Measurements from ENCODE around the gene SEL1L2.

The SEL1L2 gene

DNA sequence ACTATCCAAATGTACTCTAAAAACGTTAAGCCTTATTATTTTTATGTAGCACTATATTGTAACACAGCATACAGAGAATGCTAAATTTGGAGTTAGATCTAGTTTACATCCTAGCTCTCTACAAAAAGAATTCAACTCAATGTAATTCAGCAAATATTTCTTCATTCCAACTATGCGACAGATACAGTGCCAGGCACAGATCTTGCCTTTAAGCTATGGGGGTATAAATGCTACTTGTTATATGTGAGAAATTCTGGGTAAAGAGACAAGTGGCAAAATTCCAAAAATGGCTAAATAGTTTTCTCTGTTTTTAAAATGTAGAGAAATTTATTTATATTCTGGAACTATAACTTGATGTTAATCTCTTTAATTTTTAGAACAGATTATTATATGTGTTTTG lies 63.2 kb downstream of the SEL1L2 start:
- Histone ChIP-seq H3K27me3 (ENCODE audit: control insufficient read depth, insufficient read depth, low read length) (no peaks in the 10 kb centered on the region), H3K9me3 (ENCODE audit: control insufficient read depth, insufficient read depth, low read length) (no peaks in the 10 kb centered on the region), H3K9ac (ENCODE audit: low read depth, low read length) (no peak overlapping the region), H3K4me1 (ENCODE audit: control insufficient read depth, insufficient read depth, low read length) (no peaks in the 10 kb centered on the region), H3K36me3 (ENCODE audit: control insufficient read depth, insufficient read depth, low read length) (no peaks in the 10 kb centered on the region), H3K4me3 (ENCODE audit: low read depth, low read length) (no peak overlapping the region)

DNA sequence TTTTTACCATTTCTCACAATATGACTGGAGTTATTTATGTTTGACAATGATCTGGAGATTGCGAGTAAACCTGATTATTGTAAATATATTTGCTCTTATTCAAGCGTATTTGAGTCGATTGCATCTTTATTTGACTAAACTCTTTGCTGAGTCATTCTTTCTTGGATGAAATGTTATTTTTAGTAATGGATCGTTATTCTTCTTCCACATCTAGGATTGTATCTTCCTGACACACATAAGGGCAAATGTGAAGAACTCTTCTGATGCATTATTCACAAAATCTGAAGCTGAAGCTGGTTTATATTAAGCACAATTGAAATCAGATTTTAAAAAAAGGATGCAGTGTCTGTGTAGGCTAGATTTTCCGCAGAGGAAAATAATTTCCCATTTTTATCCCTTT lies 68.2 kb downstream of the SEL1L2 start:
- Histone ChIP-seq H3K4me3 (ENCODE audit: low read depth, low read length) (no peak overlapping the region), H3K9me3 (ENCODE audit: control insufficient read depth, insufficient read depth, low read length) (no peaks in the 10 kb centered on the region), H3K36me3 (ENCODE audit: control insufficient read depth, insufficient read depth, low read length) (no peaks in the 10 kb centered on the region), H3K9ac (ENCODE audit: low read depth, low read length) (no peak overlapping the region), H3K4me1 (ENCODE audit: control insufficient read depth, insufficient read depth, low read length) (no peaks in the 10 kb centered on the region), H3K27me3 (ENCODE audit: control insufficient read depth, insufficient read depth, low read length) (no peaks in the 10 kb centered on the region)

DNA sequence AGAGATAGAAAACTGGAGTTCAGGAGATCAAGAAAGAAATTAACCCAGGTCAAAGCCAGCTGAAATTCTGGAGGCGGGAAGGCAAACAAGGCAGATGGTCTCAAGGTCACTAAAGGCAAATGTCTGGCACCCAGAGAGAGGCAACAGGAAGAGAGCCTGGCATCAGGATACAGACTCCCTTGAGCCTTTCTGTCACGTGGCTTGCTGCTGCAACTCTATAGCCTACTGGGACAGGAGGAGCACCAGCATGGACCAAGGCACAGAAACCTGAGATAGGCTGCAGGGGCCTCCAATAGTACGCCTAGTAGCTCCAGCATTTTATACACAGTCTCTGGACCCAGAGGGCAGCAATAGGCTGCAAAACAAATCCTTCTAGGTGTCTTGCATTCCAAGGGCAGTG lies 75.1 kb downstream of the SEL1L2 start:
- no peaks in the 10 kb centered on the region for H3K36me3 ChIP-seq (ENCODE audit: control insufficient read depth, insufficient read depth, low read length)
- no peak overlapping the region for H3K4me3 ChIP-seq (ENCODE audit: low read depth, low read length)
- H3K9me3 ChIP-seq (ENCODE audit: control insufficient read depth, insufficient read depth, low read length), result no peaks in the 10 kb centered on the region
- H3K4me1 ChIP-seq (ENCODE audit: control insufficient read depth, insufficient read depth, low read length), result no peaks in the 10 kb centered on the region
- no peaks in the 10 kb centered on the region for H3K27me3 ChIP-seq (ENCODE audit: control insufficient read depth, insufficient read depth, low read length)
- no peak overlapping the region for H3K9ac ChIP-seq (ENCODE audit: low read depth, low read length)

DNA sequence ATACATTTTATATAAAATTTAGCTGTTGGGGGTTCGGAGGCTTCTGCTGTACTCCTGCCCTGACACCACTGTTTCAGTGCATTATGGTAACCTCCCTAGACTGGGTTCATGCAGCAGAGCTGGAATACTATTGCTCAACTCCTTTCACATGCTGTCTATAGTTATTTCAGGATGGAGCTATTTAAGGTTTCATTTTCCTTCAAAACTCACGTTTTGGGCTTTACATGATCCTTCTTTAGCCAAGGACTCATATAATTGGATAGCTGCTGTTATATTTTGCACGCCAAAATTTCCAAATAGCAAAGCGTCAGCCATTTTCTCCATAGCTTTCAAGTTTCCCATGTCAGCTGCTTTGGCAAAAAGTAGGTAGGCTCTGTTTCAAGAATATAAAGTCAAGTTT lies 76.8 kb downstream of the SEL1L2 start:
- H3K9me3 ChIP-seq (ENCODE audit: control insufficient read depth, insufficient read depth, low read length), result no peaks in the 10 kb centered on the region
- no peaks in the 10 kb centered on the region for H3K36me3 ChIP-seq (ENCODE audit: control insufficient read depth, insufficient read depth, low read length)
- no peak overlapping the region for H3K4me3 ChIP-seq (ENCODE audit: low read depth, low read length)
- H3K27me3 ChIP-seq (ENCODE audit: control insufficient read depth, insufficient read depth, low read length), result no peaks in the 10 kb centered on the region
- no peak overlapping the region for H3K9ac ChIP-seq (ENCODE audit: low read depth, low read length)
- no peaks in the 10 kb centered on the region for H3K4me1 ChIP-seq (ENCODE audit: control insufficient read depth, insufficient read depth, low read length)

DNA sequence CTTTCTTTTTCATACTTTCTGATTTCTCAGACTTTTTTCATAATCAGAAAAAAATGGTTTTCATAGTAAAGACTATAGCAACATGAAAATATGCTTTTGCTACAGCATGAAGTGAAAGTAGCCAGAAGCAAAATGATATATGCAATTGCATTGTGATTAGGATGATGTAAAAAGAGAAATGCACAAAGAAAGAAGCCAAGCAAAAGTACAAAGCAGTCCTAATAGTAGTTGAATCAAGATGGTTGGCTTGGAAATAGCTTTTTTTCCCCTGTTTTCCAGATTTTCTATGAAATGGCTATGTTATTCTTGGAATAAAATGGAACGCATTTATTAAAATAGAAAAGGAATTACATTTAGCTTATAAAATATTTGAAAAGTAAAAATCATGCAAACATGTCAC lies 77.3 kb downstream of the SEL1L2 start:
- no peaks in the 10 kb centered on the region for H3K36me3 ChIP-seq (ENCODE audit: control insufficient read depth, insufficient read depth, low read length)
- H3K9ac ChIP-seq (ENCODE audit: low read depth, low read length), result no peak overlapping the region
- no peaks in the 10 kb centered on the region for H3K9me3 ChIP-seq (ENCODE audit: control insufficient read depth, insufficient read depth, low read length)
- H3K4me3 ChIP-seq (ENCODE audit: low read depth, low read length), result no peak overlapping the region
- no peaks in the 10 kb centered on the region for H3K4me1 ChIP-seq (ENCODE audit: control insufficient read depth, insufficient read depth, low read length)
- no peaks in the 10 kb centered on the region for H3K27me3 ChIP-seq (ENCODE audit: control insufficient read depth, insufficient read depth, low read length)

DNA sequence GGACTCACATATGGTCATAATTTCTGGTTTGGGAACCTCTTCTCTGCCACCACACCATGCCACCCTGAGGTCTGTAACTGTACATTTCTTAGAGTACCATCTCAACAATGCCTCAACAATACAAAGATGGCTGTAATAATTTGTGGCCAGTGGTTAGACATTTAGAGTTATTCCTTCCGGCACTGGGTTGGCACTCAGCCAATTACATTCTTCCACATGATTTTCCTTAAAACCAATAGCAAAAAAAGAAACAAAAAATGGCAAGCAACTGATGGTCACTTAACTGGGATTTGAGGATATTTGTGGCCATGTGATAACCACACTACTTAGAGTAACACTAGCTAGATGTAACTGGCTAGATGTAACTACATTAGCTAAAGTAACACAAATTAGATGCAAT lies 79.9 kb downstream of the SEL1L2 start:
- no peaks in the 10 kb centered on the region for H3K27me3 ChIP-seq (ENCODE audit: control insufficient read depth, insufficient read depth, low read length)
- no peaks in the 10 kb centered on the region for H3K4me1 ChIP-seq (ENCODE audit: control insufficient read depth, insufficient read depth, low read length)
- no peak overlapping the region for H3K4me3 ChIP-seq (ENCODE audit: low read depth, low read length)
- no peaks in the 10 kb centered on the region for H3K9me3 ChIP-seq (ENCODE audit: control insufficient read depth, insufficient read depth, low read length)
- no peak overlapping the region for H3K9ac ChIP-seq (ENCODE audit: low read depth, low read length)
- H3K36me3 ChIP-seq (ENCODE audit: control insufficient read depth, insufficient read depth, low read length), result no peaks in the 10 kb centered on the region

DNA sequence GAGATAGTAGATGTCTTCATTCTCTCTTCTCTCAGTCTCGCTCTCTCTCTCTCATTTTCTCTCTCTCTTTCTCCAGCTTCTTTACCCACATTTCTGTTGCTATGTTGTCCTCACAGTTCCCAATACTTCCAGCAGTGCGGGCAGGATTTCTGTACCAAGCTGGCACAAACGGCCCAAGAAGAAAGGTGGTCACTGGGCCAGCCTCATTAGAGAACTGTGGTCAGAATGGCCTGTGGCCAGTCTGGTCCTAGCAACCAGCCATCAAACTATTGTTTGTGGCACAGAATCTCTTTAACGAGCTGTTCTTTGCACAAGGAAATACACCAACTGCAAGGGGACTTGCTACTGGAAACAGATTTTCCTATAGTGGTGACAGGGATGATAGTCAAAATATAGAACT lies 81.3 kb downstream of the SEL1L2 start:
- Histone ChIP-seq H3K4me1 (ENCODE audit: control insufficient read depth, insufficient read depth, low read length) (no peaks in the 10 kb centered on the region), H3K27me3 (ENCODE audit: control insufficient read depth, insufficient read depth, low read length) (no peaks in the 10 kb centered on the region), H3K4me3 (ENCODE audit: low read depth, low read length) (no peak overlapping the region), H3K9me3 (ENCODE audit: control insufficient read depth, insufficient read depth, low read length) (no peaks in the 10 kb centered on the region), H3K36me3 (ENCODE audit: control insufficient read depth, insufficient read depth, low read length) (no peaks in the 10 kb centered on the region), H3K9ac (ENCODE audit: low read depth, low read length) (no peak overlapping the region)

DNA sequence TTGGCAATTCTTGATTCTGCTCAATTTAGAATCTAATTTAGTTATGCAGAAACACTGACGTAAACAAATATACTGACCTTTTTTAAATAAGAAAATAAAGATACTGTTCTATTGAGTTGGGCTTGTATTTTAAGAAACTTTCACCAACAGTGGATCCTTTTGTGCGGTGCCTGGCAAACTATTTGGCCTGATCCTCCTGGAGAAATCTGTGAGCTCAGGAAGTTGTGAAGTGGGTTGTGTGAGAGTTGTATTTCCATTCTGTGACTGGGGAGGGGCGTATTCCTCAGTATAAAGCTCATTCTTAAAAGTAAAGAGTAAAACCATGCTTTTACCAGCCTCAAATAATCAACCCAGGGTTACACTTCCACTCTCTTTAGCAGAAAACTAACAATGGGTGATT lies 85.6 kb downstream of the SEL1L2 start:
- Histone ChIP-seq H3K27me3 (ENCODE audit: control insufficient read depth, insufficient read depth, low read length) (no peaks in the 10 kb centered on the region), H3K4me1 (ENCODE audit: control insufficient read depth, insufficient read depth, low read length) (no peaks in the 10 kb centered on the region), H3K9ac (ENCODE audit: low read depth, low read length) (no peak overlapping the region), H3K36me3 (ENCODE audit: control insufficient read depth, insufficient read depth, low read length) (no peaks in the 10 kb centered on the region), H3K4me3 (ENCODE audit: low read depth, low read length) (no peak overlapping the region), H3K9me3 (ENCODE audit: control insufficient read depth, insufficient read depth, low read length) (no peaks in the 10 kb centered on the region)

DNA sequence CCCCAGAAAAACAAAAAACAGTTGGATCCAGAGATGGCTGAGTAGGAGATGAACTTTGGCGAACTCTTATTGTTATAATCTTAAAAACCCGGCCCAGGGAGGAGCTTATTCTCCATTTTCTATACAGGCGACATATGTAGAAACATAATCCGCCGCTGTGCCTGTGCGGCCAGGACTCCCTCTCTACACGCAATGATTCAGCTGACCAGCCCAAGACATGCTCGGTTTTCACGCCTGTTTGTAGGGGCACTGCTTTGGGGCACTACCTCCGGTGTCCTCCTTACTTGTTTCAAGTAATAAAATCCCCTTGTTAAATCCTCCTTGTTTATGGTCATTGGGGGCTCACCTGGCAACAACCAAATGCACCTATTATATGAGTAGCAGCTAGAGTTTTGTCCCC lies 89.9 kb downstream of the SEL1L2 start:
- H3K4me1 ChIP-seq (ENCODE audit: control insufficient read depth, insufficient read depth, low read length), result no peaks in the 10 kb centered on the region
- no peaks in the 10 kb centered on the region for H3K9me3 ChIP-seq (ENCODE audit: control insufficient read depth, insufficient read depth, low read length)
- H3K4me3 ChIP-seq (ENCODE audit: low read depth, low read length), result no peak overlapping the region
- H3K36me3 ChIP-seq (ENCODE audit: control insufficient read depth, insufficient read depth, low read length), result no peaks in the 10 kb centered on the region
- no peaks in the 10 kb centered on the region for H3K27me3 ChIP-seq (ENCODE audit: control insufficient read depth, insufficient read depth, low read length)
- no peak overlapping the region for H3K9ac ChIP-seq (ENCODE audit: low read depth, low read length)

DNA sequence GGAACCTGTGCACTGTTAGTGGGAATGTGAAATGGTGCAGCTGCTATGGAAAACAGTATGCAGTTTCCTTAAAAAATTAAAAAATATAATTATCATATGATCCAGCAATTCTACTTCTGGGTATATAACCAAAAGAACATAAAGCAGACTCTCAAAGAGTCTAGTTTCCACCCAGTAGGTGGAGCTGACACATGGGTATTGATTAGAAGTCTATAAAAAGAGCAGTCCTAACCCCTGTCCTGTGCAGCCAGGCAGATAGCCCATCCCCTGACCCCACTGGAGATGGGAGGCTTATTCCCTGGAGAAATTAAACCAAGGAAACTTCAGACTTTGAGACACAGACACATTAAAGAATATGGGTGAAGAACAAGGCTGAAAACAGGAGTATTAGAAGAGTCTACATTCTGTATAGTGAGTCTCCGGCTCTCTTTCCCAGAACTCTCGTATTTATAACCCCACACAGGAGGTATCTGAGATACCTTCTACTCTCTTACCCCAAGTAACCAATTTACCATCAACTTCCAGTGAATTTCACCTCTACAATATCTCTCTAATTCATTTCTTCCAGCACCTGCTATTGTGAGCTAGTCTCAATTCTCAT lies 92.3 kb downstream of the SEL1L2 start:
- Histone ChIP-seq H3K27me3 (ENCODE audit: control insufficient read depth, insufficient read depth, low read length) (no peaks in the 10 kb centered on the region), H3K9me3 (ENCODE audit: control insufficient read depth, insufficient read depth, low read length) (no peaks in the 10 kb centered on the region), H3K36me3 (ENCODE audit: control insufficient read depth, insufficient read depth, low read length) (no peaks in the 10 kb centered on the region), H3K9ac (ENCODE audit: low read depth, low read length) (no peak overlapping the region), H3K4me3 (ENCODE audit: low read depth, low read length) (no peak overlapping the region), H3K4me1 (ENCODE audit: control insufficient read depth, insufficient read depth, low read length) (no peaks in the 10 kb centered on the region)

DNA sequence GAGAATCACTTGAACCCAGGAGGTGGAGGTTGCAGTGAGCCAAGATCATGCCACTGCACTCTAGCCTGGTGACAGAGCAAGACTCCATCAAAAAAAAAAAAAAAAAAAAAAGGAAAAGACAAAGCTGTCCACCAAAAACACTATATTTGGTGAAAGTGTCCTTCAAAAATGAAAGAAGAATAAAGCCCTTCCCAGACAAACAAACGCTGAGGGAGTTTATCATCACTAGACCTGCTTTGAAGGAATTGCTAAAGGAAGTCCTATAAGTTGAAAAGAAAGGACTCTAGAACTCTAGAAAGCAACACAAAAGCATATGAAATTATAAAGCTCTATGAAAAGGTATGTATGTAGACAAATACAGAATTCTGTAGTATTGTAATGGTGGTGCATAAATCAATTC lies 98.8 kb downstream of the SEL1L2 start:
- no peaks in the 10 kb centered on the region for H3K36me3 ChIP-seq (ENCODE audit: control insufficient read depth, insufficient read depth, low read length)
- no peak overlapping the region for H3K9ac ChIP-seq (ENCODE audit: low read depth, low read length)
- H3K9me3 ChIP-seq (ENCODE audit: control insufficient read depth, insufficient read depth, low read length), result no peaks in the 10 kb centered on the region
- H3K4me1 ChIP-seq (ENCODE audit: control insufficient read depth, insufficient read depth, low read length), result no peaks in the 10 kb centered on the region
- H3K4me3 ChIP-seq (ENCODE audit: low read depth, low read length), result no peak overlapping the region
- H3K27me3 ChIP-seq (ENCODE audit: control insufficient read depth, insufficient read depth, low read length), result no peaks in the 10 kb centered on the region

DNA sequence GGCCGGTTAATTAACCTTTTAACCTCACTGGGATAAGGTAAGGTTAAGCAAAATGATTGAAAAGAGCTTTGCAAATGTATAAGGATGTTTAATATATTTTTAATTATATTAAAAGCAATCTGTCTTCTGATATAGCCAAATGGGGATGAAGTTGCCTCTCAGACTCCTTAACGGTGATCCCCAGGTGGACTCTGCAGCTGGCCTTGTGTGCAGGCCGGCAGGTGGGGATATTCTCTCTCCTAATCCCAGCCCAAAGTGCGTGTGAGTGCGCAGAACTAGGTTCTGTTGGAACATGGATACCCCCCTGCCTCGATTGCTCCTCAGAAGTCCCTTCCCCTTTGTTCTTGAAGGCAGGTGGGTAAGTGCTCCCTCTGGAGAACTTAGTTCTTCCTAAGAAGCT lies 105.6 kb downstream of the SEL1L2 start:
- Histone ChIP-seq H3K9me3 (ENCODE audit: control insufficient read depth, insufficient read depth, low read length) (no peaks in the 10 kb centered on the region), H3K36me3 (ENCODE audit: control insufficient read depth, insufficient read depth, low read length) (no peaks in the 10 kb centered on the region), H3K27me3 (ENCODE audit: control insufficient read depth, insufficient read depth, low read length) (no peaks in the 10 kb centered on the region), H3K4me3 (ENCODE audit: low read depth, low read length) (no peak overlapping the region), H3K4me1 (ENCODE audit: control insufficient read depth, insufficient read depth, low read length) (no peaks in the 10 kb centered on the region), H3K9ac (ENCODE audit: low read depth, low read length) (no peak overlapping the region)

DNA sequence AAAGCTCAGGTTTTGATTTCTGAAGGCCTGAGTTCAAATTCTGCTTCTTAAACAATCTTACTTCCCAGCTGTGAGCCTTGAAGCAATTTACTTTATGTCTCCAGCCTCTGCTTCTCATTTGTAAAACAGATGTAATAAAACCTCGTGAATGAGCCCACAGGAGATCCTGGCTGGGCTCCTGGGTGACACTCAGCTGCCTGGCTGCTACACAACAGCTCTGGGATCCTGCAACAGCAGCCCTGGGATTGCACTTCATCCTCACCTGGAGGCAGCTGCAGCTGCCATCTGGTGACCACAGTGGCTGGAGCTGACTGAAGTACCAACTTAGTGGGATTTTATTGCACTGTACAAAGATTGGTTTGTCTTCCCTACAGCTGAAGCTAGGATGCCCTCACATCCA lies 107.0 kb downstream of the SEL1L2 start:
- Histone ChIP-seq H3K9ac (ENCODE audit: low read depth, low read length) (no peak overlapping the region), H3K27me3 (ENCODE audit: control insufficient read depth, insufficient read depth, low read length) (no peaks in the 10 kb centered on the region), H3K4me3 (ENCODE audit: low read depth, low read length) (no peak overlapping the region), H3K9me3 (ENCODE audit: control insufficient read depth, insufficient read depth, low read length) (no peaks in the 10 kb centered on the region), H3K36me3 (ENCODE audit: control insufficient read depth, insufficient read depth, low read length) (no peaks in the 10 kb centered on the region), H3K4me1 (ENCODE audit: control insufficient read depth, insufficient read depth, low read length) (no peaks in the 10 kb centered on the region)
